IgD-negative memory B cell (primary cell): ENCODE results near the gene HPD. TPM values are rescaled to one million over a fixed set of nuclear protein-coding genes. Genes with fewer than 3 reads are reported as not detected.

Source experiments
- polyA plus RNA-seq: library from polyadenylated mRNA; unstranded; fragments of 300-500 nt; fragmentation: Illumina TruSeq; gene quantifications from one replicate; pipeline ENCODE4 v1.2.3, GENCODE V29; 2021

HPD gene
- polyA plus RNA-seq, 1 donor from 2014 or later, result not detected

Other genes with a start within 250 kb of the HPD start
- 109 TPM for gene ORAI1, start 232.3 kb downstream of the HPD start, polyA plus RNA-seq
- 0.24 TPM for gene MORN3, start 189.2 kb downstream of the HPD start, polyA plus RNA-seq
- 2.7 TPM for gene TMEM120B, start 146.1 kb downstream of the HPD start, polyA plus RNA-seq
- 90.0 TPM for gene RHOF, start 65.2 kb downstream of the HPD start, polyA plus RNA-seq
- gene SETD1B, start 54.9 kb downstream of the HPD start, polyA plus RNA-seq, result 2.3 TPM
- gene PSMD9, start 29.9 kb upstream of the HPD start, polyA plus RNA-seq, result 78.3 TPM
- not detected for gene CFAP251, start 59.7 kb upstream of the HPD start, polyA plus RNA-seq
- 18.7 TPM for gene BCL7A, start 163.0 kb upstream of the HPD start, polyA plus RNA-seq
- 17.5 TPM for gene MLXIP, start 219.9 kb upstream of the HPD start, polyA plus RNA-seq